GM12873 (cell line): ENCODE measurements around the gene SERGEF.

Experiments
- CTCF ChIP-seq: IDR thresholded peaks from 2 replicates; pipeline ENCODE4 v1.5.1; 2012; ENCODE audit warnings: low read depth, mild to moderate bottlenecking, moderate library complexity, low read length, control low read depth; ENCODE audit not compliant: insufficient read depth; ENCODE audit errors: missing control alignments

The SERGEF gene

GRCh38 chr11:17968206-17968605 lies 44.6 kb downstream of the SERGEF start:
- TF ChIP-seq CTCF, result no peak

GRCh38 chr11:17967661-17968060 lies 45.2 kb downstream of the SERGEF start:
- no peak for TF ChIP-seq CTCF

GRCh38 chr11:17960091-17960490 lies 52.8 kb downstream of the SERGEF start:
- TF ChIP-seq CTCF, result no peak

- no peak for TF ChIP-seq CTCF
Observed at GRCh38 chr11:17958446-17958845, 54.4 kb downstream of the SERGEF start.

GRCh38 chr11:17954395-17955252 lies 58.2 kb downstream of the SERGEF start:
- TF ChIP-seq CTCF, result no peak

GRCh38 chr11:17952487-17952886 lies 60.4 kb downstream of the SERGEF start:
- no peak for TF ChIP-seq CTCF

- TF ChIP-seq CTCF, result no peak
Observed at GRCh38 chr11:17951685-17952388, 61.0 kb downstream of the SERGEF start.
